Epithelial cell of esophagus (primary cell): Measurements from ENCODE around the gene NFKBIL1.

Experiments
- DNase-seq: peaks from one replicate; pipeline ENCODE4 v3.0.0; 2010; ENCODE audit warnings: low read depth
- H3K4me3 ChIP-seq: 2 replicates; pipeline ENCODE4 v1.5.1; 2011; ENCODE audit warnings: mild to moderate bottlenecking, low read length, control low read depth
- TF ChIP-seq, protein P1 (sequence below): IDR thresholded peaks from 2 replicates; pipeline ENCODE4 v1.5.1; 2011; ENCODE audit warnings: low read depth, mild to moderate bottlenecking, low read length, control low read depth, inconsistent platforms; ENCODE audit not compliant: insufficient read depth; ENCODE audit errors: missing control alignments

The NFKBIL1 gene

DNA sequence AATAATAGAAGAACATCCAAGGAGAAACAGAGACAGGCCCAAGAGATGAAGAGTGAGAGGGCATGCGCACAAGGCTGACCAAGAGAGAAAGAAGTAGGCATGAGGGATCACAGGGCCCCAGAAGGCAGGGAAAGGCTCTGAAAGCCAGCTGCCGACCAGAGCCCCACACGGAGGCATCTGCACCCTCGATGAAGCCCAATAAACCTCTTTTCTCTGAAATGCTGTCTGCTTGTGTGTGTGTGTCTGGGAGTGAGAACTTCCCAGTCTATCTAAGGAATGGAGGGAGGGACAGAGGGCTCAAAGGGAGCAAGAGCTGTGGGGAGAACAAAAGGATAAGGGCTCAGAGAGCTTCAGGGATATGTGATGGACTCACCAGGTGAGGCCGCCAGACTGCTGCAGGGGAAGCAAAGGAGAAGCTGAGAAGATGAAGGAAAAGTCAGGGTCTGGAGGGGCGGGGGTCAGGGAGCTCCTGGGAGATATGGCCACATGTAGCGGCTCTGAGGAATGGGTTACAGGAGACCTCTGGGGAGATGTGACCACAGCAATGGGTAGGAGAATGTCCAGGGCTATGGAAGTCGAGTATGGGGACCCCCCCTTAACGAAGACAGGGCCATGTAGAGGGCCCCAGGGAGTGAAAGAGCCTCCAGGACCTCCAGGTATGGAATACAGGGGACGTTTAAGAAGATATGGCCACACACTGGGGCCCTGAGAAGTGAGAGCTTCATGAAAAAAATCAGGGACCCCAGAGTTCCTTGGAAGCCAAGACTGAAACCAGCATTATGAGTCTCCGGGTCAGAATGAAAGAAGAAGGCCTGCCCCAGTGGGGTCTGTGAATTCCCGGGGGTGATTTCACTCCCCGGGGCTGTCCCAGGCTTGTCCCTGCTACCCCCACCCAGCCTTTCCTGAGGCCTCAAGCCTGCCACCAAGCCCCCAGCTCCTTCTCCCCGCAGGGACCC is 27.0 kb downstream of the NFKBIL1 start:
- TF ChIP-seq, protein P1, sequence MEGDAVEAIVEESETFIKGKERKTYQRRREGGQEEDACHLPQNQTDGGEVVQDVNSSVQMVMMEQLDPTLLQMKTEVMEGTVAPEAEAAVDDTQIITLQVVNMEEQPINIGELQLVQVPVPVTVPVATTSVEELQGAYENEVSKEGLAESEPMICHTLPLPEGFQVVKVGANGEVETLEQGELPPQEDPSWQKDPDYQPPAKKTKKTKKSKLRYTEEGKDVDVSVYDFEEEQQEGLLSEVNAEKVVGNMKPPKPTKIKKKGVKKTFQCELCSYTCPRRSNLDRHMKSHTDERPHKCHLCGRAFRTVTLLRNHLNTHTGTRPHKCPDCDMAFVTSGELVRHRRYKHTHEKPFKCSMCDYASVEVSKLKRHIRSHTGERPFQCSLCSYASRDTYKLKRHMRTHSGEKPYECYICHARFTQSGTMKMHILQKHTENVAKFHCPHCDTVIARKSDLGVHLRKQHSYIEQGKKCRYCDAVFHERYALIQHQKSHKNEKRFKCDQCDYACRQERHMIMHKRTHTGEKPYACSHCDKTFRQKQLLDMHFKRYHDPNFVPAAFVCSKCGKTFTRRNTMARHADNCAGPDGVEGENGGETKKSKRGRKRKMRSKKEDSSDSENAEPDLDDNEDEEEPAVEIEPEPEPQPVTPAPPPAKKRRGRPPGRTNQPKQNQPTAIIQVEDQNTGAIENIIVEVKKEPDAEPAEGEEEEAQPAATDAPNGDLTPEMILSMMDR, result no peak
- H3K4me3 ChIP-seq, result no peak overlapping the region
- DNase-seq, result no peak

- DNase-seq, result peak; percentile 80
- no peak within 1 kb of the TSS for H3K4me3 ChIP-seq
- TF ChIP-seq, protein P1, result no peak
Observed at GRCh38 chr6:31575335-31575901, 28.0 kb downstream of the NFKBIL1 start, which contains the start of gene TNF. Gene TNF (plus strand): TSS chr6:31575565. CDS start chr6:31575742, 177 bp downstream.

DNA sequence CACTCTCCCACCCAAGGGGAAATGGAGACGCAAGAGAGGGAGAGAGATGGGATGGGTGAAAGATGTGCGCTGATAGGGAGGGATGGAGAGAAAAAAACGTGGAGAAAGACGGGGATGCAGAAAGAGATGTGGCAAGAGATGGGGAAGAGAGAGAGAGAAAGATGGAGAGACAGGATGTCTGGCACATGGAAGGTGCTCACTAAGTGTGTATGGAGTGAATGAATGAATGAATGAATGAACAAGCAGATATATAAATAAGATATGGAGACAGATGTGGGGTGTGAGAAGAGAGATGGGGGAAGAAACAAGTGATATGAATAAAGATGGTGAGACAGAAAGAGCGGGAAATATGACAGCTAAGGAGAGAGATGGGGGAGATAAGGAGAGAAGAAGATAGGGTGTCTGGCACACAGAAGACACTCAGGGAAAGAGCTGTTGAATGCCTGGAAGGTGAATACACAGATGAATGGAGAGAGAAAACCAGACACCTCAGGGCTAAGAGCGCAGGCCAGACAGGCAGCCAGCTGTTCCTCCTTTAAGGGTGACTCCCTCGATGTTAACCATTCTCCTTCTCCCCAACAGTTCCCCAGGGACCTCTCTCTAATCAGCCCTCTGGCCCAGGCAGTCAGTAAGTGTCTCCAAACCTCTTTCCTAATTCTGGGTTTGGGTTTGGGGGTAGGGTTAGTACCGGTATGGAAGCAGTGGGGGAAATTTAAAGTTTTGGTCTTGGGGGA is 28.7 kb downstream of the NFKBIL1 start:
- TF ChIP-seq, protein P1, result no peak
- H3K4me3 ChIP-seq, result no peak overlapping the region
- DNase-seq, result no peak

DNA sequence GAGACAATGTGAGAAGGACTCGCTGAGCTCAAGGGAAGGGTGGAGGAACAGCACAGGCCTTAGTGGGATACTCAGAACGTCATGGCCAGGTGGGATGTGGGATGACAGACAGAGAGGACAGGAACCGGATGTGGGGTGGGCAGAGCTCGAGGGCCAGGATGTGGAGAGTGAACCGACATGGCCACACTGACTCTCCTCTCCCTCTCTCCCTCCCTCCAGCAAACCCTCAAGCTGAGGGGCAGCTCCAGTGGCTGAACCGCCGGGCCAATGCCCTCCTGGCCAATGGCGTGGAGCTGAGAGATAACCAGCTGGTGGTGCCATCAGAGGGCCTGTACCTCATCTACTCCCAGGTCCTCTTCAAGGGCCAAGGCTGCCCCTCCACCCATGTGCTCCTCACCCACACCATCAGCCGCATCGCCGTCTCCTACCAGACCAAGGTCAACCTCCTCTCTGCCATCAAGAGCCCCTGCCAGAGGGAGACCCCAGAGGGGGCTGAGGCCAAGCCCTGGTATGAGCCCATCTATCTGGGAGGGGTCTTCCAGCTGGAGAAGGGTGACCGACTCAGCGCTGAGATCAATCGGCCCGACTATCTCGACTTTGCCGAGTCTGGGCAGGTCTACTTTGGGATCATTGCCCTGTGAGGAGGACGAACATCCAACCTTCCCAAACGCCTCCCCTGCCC is 29.6 kb downstream of the NFKBIL1 start:
- TF ChIP-seq, protein P1, result no peak
- no peak overlapping the region for H3K4me3 ChIP-seq
- no peak for DNase-seq

DNA sequence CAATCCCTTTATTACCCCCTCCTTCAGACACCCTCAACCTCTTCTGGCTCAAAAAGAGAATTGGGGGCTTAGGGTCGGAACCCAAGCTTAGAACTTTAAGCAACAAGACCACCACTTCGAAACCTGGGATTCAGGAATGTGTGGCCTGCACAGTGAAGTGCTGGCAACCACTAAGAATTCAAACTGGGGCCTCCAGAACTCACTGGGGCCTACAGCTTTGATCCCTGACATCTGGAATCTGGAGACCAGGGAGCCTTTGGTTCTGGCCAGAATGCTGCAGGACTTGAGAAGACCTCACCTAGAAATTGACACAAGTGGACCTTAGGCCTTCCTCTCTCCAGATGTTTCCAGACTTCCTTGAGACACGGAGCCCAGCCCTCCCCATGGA is 30.2 kb downstream of the NFKBIL1 start:
- H3K4me3 ChIP-seq, result no peak overlapping the region
- TF ChIP-seq, protein P1, result no peak
- no peak for DNase-seq
